Spleen (tissue), 11 donors: ENCODE data around the gene POLN. TPM values are rescaled to one million over a fixed set of nuclear protein-coding genes. Genes with fewer than 3 reads are reported as not detected.

Experiments used
- DNase-seq: peaks from one replicate; pipeline ENCODE4 v3.0.0-alpha.2; 2020
- H3K27ac ChIP-seq, 8 donors: fragments of 200-600 bp; sonication (generic) in 7 of 8; 1 replicate in 4 of 8; 2 replicates in 4 of 8; pipeline versions ENCODE4 v1.5.0 to v1.8.0; 2016 to 2021; ENCODE audit warnings: inconsistent platforms in 4 of 8, mild to moderate bottlenecking in 4 of 8, moderate library complexity in 1 of 8
- H3K27me3 ChIP-seq, 7 donors: fragments of 200-600 bp; sonication (generic) in 6 of 7; replicated peaks in 1 of 7; 1 replicate in 4 of 7; 2 replicates in 3 of 7; pipeline versions ENCODE4 v1.5.0 to v1.8.0; 2016 to 2021; ENCODE audit warnings: inconsistent platforms in 3 of 7, mild to moderate bottlenecking in 1 of 7
- H3K36me3 ChIP-seq, 6 donors: fragments of 200-600 bp; sonication (generic) in 5 of 6; 1 replicate in 4 of 6; 2 replicates in 2 of 6; pipeline versions ENCODE4 v1.5.0 to v1.8.0; 2016 to 2021; ENCODE audit warnings: inconsistent platforms in 2 of 6
- H3K4me1 ChIP-seq, 6 donors: fragments of 200-600 bp; sonication (generic) in 5 of 6; 1 replicate in 3 of 6; 2 replicates in 3 of 6; pipeline versions ENCODE4 v1.5.0 to v1.8.0; 2016 to 2021; ENCODE audit warnings: inconsistent platforms in 3 of 6
- H3K4me3 ChIP-seq, 8 donors: fragments of 200-600 bp; sonication (generic) in 7 of 8; 1 replicate in 4 of 8; 2 replicates in 4 of 8; pipeline versions ENCODE4 v1.5.0 to v1.8.0; 2016 to 2021; ENCODE audit warnings: inconsistent platforms in 4 of 8, mild to moderate bottlenecking in 4 of 8, moderate library complexity in 2 of 8
- H3K9me3 ChIP-seq, 8 donors: fragments of 200-600 bp; sonication (generic) in 7 of 8; 1 replicate in 4 of 8; 2 replicates in 4 of 8; pipeline versions ENCODE4 v1.5.0 to v1.8.0; 2016 to 2021; ENCODE audit warnings: inconsistent platforms in 4 of 8
- CTCF ChIP-seq, 11 experiments: fragments of 200-600 bp in 7 of 11; fragments of 450-650 bp in 4 of 11; sonication (generic) in 4 of 11; IDR thresholded peaks in 8 of 11; conservative IDR thresholded peaks in 3 of 11; 1 replicate in 7 of 11; 2 replicates in 4 of 11; pipeline versions ENCODE4 v1.4.0 to v1.8.0; 2016 to 2021; ENCODE audit warnings: antibody characterized with exemption in 11 of 11, inconsistent platforms in 4 of 11, mild to moderate bottlenecking in 1 of 11
- POLR2A ChIP-seq, 3 donors: fragments of 450-650 bp; IDR thresholded peaks; one replicate each; pipeline ENCODE4 v1.5.1; 2017; ENCODE audit warnings: antibody characterized with exemption in 3 of 3, mild to moderate bottlenecking in 1 of 3
- POLR2AphosphoS5 ChIP-seq, 3 donors: sonication (generic); formaldehyde crosslinking; IDR thresholded peaks; one replicate each; pipeline ENCODE4 v1.5.1; 2017; ENCODE audit warnings: antibody characterized with exemption in 3 of 3
- WGBS, 5 donors: extraction: QIAGEN DNeasy Blood & Tissue Kit in 3 of 5; methylation state at CpG; one replicate each; pipeline versions ENCODE4 v1.1.5 to v1.1.7; 2013 to 2018; 5-methylcytosine and 5-hydroxymethylcytosine counted together
- intact Hi-C: fragments of 100-400 bp; cut with DNase I; formaldehyde crosslinking; loops from one replicate; pipeline ENCODE4 v1.15.0; 2023; ENCODE audit warnings: low total_unique reads
- polyA plus RNA-seq, 3 donors: library from polyadenylated mRNA; stranded (reverse); fragments of 200-250 nt; gene quantifications; one replicate each; pipeline ENCODE4 v1.2.1, GENCODE V29; 2013
- total RNA-seq, 7 donors: library from RNA; depleted of rRNA in 3 of 7; stranded (reverse); fragments of >200 nt in 3 of 7; fragmentation: NEBNext Ultra II Directional in 4 of 7; extraction: Animal tissue kit (Norgen Biotek cat#: 25700) in 4 of 7; gene quantifications; one replicate each; pipeline versions ENCODE4 v1.1.0 to v1.2.1, GENCODE V29; 2016 to 2021
- donor health status: healthy with polysubstance abuse.
- donor health status: DM: no; HTN: no; CAD: no; lungs with moderate emphysema.
- donor health status: DM: no; HTN: no; CAD: no.
- donor health status: Bipolar disorder and iron deficiency.
- donor health status: healthy.
- donor health status: DM: no; HTN: no; CAD: no.
- donor health status: DM: yes; HTN: yes; CAD: no.

Gene POLN
- total and polyA plus RNA-seq, 10 donors: 1.2 to 3.5 (median 2.5) TPM

DNA sequence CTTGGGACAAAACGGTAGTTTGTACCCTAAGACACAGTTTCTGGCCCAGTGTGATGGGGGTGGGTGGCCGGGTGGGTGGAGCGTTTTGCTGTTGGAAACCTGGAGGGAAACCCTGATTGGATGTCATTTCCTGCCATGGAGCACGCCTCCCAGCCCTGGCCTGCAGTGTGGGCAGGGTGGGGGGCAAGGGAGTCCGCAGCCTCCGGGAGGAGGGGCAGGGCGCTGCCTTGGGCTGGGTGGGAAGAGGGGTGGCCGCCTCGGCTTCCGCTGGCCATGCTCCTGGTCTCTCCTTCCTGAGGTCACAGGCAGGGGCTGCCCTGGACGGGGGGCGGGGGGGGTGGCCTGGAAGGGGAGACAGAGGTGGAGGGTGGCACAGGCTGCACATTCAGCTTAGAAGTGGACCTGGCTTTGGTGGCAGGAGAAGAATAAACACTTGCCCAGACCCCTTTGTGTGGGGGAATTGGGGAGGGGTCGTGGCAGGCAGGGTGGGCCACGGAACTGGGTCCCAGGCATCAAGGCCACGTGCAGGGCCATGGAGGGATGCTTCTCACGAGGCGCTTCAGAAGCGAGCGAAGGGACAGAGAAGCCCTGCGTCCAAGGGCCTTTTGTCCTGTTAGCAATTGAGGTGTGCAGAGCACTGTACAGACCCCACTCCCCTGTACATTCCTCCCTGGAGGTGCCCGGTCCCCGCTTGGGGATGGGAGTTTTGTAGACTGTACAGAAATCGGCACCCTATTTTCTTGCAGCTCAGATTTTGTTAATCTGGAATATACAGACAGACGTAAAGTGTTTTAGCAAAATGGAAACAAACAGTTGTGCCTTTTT is 176.6 kb downstream of the POLN start:
- DNase-seq: peak; percentile 66
- intact Hi-C loops: no loop called here
- H3K9me3 ChIP-seq: no peaks in the 10 kb centered on the region
- H3K4me1 ChIP-seq: peaks cover 0 to 10% (median 4%) of the 10 kb centered on the region in 6 donors
- TF ChIP-seq POLR2A (IDR thresholded peaks at IDR 0.05) (no peak), POLR2AphosphoS5 (IDR thresholded peaks at IDR 0.05) (no peak), CTCF (IDR thresholded peaks at IDR 0.05 in 8 of 11, conservative IDR thresholded peaks at IDR 0.05 in 3 of 11) (no peak)
- no peak overlapping the region for H3K27ac ChIP-seq
- no peaks in the 10 kb centered on the region for H3K36me3 ChIP-seq
- H3K4me3 ChIP-seq: no peak overlapping the region
- 78 to 84% (median 81%) methylated on average over 17 to 24 of the region's 24 CpGs for WGBS, 5 donors
- peaks cover 0 to 67% (median 17%) of the 10 kb centered on the region in 7 donors for H3K27me3 ChIP-seq

GRCh38 chr4:2064276-2064991 is 177.5 kb downstream of the POLN start:
- Histone ChIP-seq H3K27me3 (peaks cover 0 to 67% (median 25%) of the 10 kb centered on the region in 7 donors), H3K9me3 (no peaks in the 10 kb centered on the region), H3K27ac (no peak overlapping the region), H3K4me3 (no peak overlapping the region), H3K36me3 (no peaks in the 10 kb centered on the region), H3K4me1 (peaks cover 0 to 18% (median 11%) of the 10 kb centered on the region in 6 donors)
- peak; percentile 71 for DNase-seq
- TF ChIP-seq POLR2AphosphoS5 (IDR thresholded peaks at IDR 0.05): no peak
- TF ChIP-seq CTCF (IDR thresholded peaks at IDR 0.05 in 8 of 11, conservative IDR thresholded peaks at IDR 0.05 in 3 of 11): no peak
- no peak for TF ChIP-seq POLR2A (IDR thresholded peaks at IDR 0.05)
- WGBS, 5 donors: 82 to 96% (median 89%) methylated on average over 16 to 40 of the region's 40 CpGs
- intact Hi-C loops: no loop called here

- Histone ChIP-seq H3K4me1 (peaks cover 0 to 18% (median 11%) of the 10 kb centered on the region in 6 donors), H3K9me3 (no peaks in the 10 kb centered on the region), H3K27me3 (peaks cover 0 to 61% (median 25%) of the 10 kb centered on the region in 7 donors), H3K27ac (no peak overlapping the region), H3K36me3 (no peaks in the 10 kb centered on the region), H3K4me3 (no peak overlapping the region)
- WGBS, 5 donors: 94 to 98% (median 95%) methylated on average over 27 to 53 of the region's 53 CpGs
- TF ChIP-seq POLR2A (IDR thresholded peaks at IDR 0.05): no peak
- no peak for TF ChIP-seq POLR2AphosphoS5 (IDR thresholded peaks at IDR 0.05)
- TF ChIP-seq CTCF (IDR thresholded peaks at IDR 0.05 in 8 of 11, conservative IDR thresholded peaks at IDR 0.05 in 3 of 11): no peak
- DNase-seq: peak; percentile 67
- intact Hi-C loops: no loop called here
Measured at GRCh38 chr4:2063557-2064275, 178.2 kb downstream of the POLN start.
